Measurements from ENCODE around the gene CLEC2B.

CLEC2B gene

GRCh38 chr12:9848899-9849298 is 20.3 kb downstream of the CLEC2B start:
- H3K4me3 ChIP-seq (ENCODE audit: low read depth, low read length, poor library complexity, severe bottlenecking) = no peak overlapping the region
- no peaks in the 10 kb centered on the region for H3K36me3 ChIP-seq (ENCODE audit: insufficient read depth, low read length)
- no peaks in the 10 kb centered on the region for H3K9me3 ChIP-seq (ENCODE audit: low read length)
- no peaks in the 10 kb centered on the region for H3K79me2 ChIP-seq (ENCODE audit: insufficient read depth, low read length)
- TF ChIP-seq, protein P1, sequence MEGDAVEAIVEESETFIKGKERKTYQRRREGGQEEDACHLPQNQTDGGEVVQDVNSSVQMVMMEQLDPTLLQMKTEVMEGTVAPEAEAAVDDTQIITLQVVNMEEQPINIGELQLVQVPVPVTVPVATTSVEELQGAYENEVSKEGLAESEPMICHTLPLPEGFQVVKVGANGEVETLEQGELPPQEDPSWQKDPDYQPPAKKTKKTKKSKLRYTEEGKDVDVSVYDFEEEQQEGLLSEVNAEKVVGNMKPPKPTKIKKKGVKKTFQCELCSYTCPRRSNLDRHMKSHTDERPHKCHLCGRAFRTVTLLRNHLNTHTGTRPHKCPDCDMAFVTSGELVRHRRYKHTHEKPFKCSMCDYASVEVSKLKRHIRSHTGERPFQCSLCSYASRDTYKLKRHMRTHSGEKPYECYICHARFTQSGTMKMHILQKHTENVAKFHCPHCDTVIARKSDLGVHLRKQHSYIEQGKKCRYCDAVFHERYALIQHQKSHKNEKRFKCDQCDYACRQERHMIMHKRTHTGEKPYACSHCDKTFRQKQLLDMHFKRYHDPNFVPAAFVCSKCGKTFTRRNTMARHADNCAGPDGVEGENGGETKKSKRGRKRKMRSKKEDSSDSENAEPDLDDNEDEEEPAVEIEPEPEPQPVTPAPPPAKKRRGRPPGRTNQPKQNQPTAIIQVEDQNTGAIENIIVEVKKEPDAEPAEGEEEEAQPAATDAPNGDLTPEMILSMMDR (IDR thresholded peaks at IDR 0.05; ENCODE audit: low read length) = no peak
- no peak for TF ChIP-seq EZH2 (IDR thresholded peaks at IDR 0.05; ENCODE audit: borderline replicate concordance, low read length)
- no peak overlapping the region for H3K27ac ChIP-seq (ENCODE audit: low read depth, low read length, poor library complexity, severe bottlenecking)
- H3K4me1 ChIP-seq (ENCODE audit: insufficient read depth, low read length, severe bottlenecking) = no peaks in the 10 kb centered on the region
- H3K4me2 ChIP-seq (ENCODE audit: low read length) = no peak overlapping the region
- no peaks in the 10 kb centered on the region for H3F3A ChIP-seq (ENCODE audit: insufficient read depth, low read length)
- no peak overlapping the region for H2AFZ ChIP-seq (ENCODE audit: low read length)
- no peaks in the 10 kb centered on the region for H3K27me3 ChIP-seq (ENCODE audit: insufficient read depth, low read length)
- no peak overlapping the region for H3K9ac ChIP-seq (ENCODE audit: low read length)
- H3K9me2 ChIP-seq (ENCODE audit: low read depth, low read length) = no peaks in the 10 kb centered on the region
- H4K20me1 ChIP-seq (ENCODE audit: insufficient read depth, low read length) = no peaks in the 10 kb centered on the region

DNA sequence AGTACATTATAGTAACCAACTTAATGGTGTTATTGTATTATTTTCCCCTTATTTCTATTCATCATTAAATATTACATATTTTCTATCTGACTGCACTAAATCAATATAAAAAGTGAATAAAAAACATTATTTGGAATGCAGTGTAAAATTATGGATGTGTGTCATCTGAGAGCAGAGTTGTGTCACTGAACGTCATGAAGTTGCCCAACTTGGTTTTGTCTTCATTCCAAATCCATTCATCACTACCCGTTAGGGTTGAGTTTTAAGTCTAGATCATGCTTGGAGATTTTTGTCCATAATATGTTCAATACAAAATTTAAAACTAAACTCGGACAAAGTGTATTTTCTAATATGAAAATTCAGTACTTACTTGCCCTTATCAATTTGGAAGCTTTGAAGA is 25.7 kb downstream of the CLEC2B start:
- TF ChIP-seq, protein P1 (IDR thresholded peaks at IDR 0.05; ENCODE audit: low read length) = no peak
- no peak for TF ChIP-seq EZH2 (IDR thresholded peaks at IDR 0.05; ENCODE audit: borderline replicate concordance, low read length)
- Histone ChIP-seq H3K27me3 (ENCODE audit: insufficient read depth, low read length) (no peaks in the 10 kb centered on the region), H3K36me3 (ENCODE audit: insufficient read depth, low read length) (no peaks in the 10 kb centered on the region), H3K9me3 (ENCODE audit: low read length) (no peaks in the 10 kb centered on the region), H4K20me1 (ENCODE audit: insufficient read depth, low read length) (no peaks in the 10 kb centered on the region), H3K4me1 (ENCODE audit: insufficient read depth, low read length, severe bottlenecking) (no peaks in the 10 kb centered on the region), H3K9ac (ENCODE audit: low read length) (no peak overlapping the region), H3K4me2 (ENCODE audit: low read length) (no peak overlapping the region), H2AFZ (ENCODE audit: low read length) (no peak overlapping the region), H3K79me2 (ENCODE audit: insufficient read depth, low read length) (no peaks in the 10 kb centered on the region), H3F3A (ENCODE audit: insufficient read depth, low read length) (no peaks in the 10 kb centered on the region), H3K4me3 (ENCODE audit: low read depth, low read length, poor library complexity, severe bottlenecking) (no peak overlapping the region), H3K9me2 (ENCODE audit: low read depth, low read length) (no peaks in the 10 kb centered on the region), H3K27ac (ENCODE audit: low read depth, low read length, poor library complexity, severe bottlenecking) (no peak overlapping the region)

GRCh38 chr12:9831720-9832119 is 37.4 kb downstream of the CLEC2B start:
- Histone ChIP-seq H4K20me1 (ENCODE audit: insufficient read depth, low read length) (no peaks in the 10 kb centered on the region), H3K27ac (ENCODE audit: low read depth, low read length, poor library complexity, severe bottlenecking) (no peak overlapping the region), H3K9me3 (ENCODE audit: low read length) (no peaks in the 10 kb centered on the region), H3K9ac (ENCODE audit: low read length) (no peak overlapping the region), H3K27me3 (ENCODE audit: insufficient read depth, low read length) (no peaks in the 10 kb centered on the region), H3K79me2 (ENCODE audit: insufficient read depth, low read length) (no peaks in the 10 kb centered on the region), H3K9me2 (ENCODE audit: low read depth, low read length) (no peaks in the 10 kb centered on the region), H3F3A (ENCODE audit: insufficient read depth, low read length) (no peaks in the 10 kb centered on the region), H3K4me3 (ENCODE audit: low read depth, low read length, poor library complexity, severe bottlenecking) (no peak overlapping the region), H3K4me1 (ENCODE audit: insufficient read depth, low read length, severe bottlenecking) (no peaks in the 10 kb centered on the region), H2AFZ (ENCODE audit: low read length) (no peak overlapping the region), H3K36me3 (ENCODE audit: insufficient read depth, low read length) (no peaks in the 10 kb centered on the region), H3K4me2 (ENCODE audit: low read length) (no peak overlapping the region)
- TF ChIP-seq, protein P1 (IDR thresholded peaks at IDR 0.05; ENCODE audit: low read length) = no peak
- no peak for TF ChIP-seq EZH2 (IDR thresholded peaks at IDR 0.05; ENCODE audit: borderline replicate concordance, low read length)

Measured in OCI-LY1 (cell line).